GM18499 (cell line): Measurements from ENCODE around the gene LRP11.

ENCODE experiments used
- ATAC-seq: cut with Tn5 transposase; IDR thresholded peaks from one replicate; pipeline ENCODE4 v1.9.1; 2021; ENCODE audit warnings: moderate number of reproducible peaks; ENCODE audit not compliant: insufficient read depth, unreplicated experiment

LRP11 gene

DNA sequence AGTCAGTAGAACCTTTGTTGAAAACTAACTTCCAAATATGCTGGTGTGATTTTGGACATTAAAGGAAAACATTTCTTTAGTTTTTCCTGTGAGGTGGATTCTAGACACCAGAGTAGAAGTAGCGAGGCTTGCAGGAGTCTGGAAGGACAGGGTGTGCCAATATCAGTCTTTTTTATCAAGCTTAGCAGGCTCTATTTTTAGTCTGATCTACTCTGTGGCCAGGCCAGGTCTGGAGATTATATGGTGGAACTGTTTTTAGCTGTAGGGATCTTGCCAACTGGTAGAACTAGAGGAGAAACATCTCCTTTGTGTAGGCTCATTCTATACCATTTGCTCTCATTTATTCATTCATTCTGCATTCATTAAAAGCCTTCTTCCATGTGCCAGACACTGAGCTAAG lies 42.7 kb downstream of the LRP11 start:
- no peak for ATAC-seq

DNA sequence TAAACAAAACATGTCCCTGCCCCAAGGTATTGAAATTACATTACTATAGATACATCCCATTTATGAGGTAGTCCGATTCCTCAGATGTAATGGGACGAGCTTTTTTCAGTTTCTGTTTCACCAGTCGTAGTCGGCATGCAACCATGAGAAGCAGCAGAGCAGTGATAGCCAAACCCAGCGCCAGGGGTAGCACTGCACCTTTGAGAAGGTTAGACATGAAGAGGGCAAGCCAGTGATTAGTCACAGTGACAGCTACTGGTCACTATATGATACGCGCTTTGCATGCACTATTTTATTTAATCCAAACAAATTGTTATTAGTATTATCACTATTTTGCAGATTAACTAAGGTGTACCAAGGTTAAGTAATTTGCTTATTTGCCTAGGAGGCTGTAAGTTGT lies 43.7 kb downstream of the LRP11 start:
- no peak for ATAC-seq

DNA sequence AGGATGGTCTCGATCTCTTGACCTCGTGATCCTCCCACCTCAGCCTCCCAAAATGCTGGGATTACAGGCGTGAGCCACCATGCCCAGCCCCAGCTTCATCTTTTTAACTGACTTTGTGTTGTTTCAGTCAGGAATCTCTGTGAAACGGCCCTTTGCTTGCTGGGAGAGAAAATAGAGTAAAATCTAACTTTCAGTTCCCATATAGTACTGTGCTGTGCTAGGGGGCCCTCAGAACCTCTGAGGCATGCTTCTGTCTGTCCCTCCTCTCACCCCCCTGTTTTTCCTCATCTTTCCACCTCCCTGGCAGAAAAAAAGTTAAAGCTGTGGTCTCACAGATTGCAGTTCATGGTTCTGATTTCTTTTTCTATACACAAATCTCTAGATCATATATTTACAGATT lies 48.4 kb downstream of the LRP11 start:
- no peak for ATAC-seq

DNA sequence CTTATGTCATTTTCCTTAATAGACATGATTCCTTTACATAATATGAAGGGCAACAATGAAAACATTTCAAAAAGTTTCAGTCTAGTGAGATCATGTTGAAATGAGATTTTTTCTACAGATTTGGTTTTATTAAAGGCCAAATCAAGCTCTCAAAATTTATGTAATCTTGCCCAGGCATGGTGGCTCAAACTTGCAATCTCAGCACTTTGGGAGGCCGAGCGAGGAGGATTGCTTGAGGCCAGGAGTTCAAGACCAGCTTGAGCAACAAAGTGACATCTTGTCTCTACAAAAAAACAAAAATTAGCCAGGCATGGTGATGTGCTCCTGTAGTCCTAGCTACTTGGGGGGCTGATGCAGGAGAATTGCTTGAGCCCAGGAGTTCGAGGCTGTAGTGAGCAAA lies 50.8 kb downstream of the LRP11 start:
- no peak for ATAC-seq

DNA sequence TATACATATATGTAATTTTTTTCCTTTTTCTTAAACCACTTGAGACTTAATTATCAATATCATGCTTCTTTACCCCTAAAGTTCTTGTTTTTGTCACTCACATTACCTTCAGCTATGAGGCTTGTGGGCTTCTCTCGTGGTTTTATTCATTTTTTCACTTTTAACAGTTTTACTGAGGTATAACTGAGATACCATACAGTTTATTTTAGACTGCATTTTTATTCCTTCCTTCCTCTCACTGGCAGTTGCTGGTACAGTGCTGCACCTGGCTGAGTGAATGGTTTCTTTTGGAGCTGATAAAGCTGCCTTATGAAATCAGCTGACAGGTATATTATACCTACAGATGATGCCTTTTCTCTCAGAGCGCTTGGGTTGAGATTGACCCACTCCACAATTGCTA lies 54.4 kb downstream of the LRP11 start:
- no peak for ATAC-seq

GRCh38 chr6:149806127-149806526 lies 58.0 kb downstream of the LRP11 start:
- no peak for ATAC-seq

- ATAC-seq = no peak
Measured at GRCh38 chr6:149783551-149783950, 80.6 kb downstream of the LRP11 start.

DNA sequence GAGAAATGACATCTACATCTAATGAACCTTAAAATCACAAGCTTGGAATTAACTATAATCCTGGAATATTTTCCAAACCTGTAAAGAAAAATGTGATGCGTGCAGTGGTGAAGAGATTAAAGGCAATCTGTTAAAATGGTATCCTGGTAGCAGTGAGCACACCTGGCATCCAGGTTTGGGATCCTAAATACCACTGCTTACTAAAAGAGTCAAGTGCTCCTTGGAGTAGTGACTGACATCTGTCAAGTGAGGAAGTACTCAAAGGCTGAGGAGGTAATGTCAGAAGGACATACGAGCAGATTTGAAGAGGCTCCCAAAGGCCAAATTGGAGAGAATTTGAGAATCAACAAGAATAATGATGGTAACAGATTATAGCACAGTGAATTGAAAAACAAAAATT lies 81.8 kb downstream of the LRP11 start:
- no peak for ATAC-seq

DNA sequence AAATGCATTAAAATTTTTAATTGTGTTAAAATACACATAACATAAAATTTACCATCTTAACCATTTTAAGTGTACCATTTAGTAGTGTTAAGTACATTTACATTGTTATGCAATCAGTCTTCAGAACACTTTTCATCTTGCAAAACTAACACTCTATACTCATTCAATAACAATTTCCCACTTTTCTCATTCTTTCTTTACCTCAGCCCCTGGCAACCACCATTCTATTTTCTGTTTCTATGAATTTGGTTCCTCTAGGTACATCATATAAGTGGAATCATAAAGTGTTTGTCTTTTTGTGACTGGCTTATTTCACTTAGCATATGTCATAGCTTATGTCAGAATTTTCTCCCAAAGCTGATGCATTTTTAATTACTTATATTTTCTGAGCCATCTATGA lies 82.4 kb downstream of the LRP11 start:
- ATAC-seq = no peak

- no peak for ATAC-seq
Measured at GRCh38 chr6:149779644-149779963, 84.6 kb downstream of the LRP11 start.

GRCh38 chr6:149777624-149778023 lies 86.5 kb downstream of the LRP11 start:
- ATAC-seq = no peak

DNA sequence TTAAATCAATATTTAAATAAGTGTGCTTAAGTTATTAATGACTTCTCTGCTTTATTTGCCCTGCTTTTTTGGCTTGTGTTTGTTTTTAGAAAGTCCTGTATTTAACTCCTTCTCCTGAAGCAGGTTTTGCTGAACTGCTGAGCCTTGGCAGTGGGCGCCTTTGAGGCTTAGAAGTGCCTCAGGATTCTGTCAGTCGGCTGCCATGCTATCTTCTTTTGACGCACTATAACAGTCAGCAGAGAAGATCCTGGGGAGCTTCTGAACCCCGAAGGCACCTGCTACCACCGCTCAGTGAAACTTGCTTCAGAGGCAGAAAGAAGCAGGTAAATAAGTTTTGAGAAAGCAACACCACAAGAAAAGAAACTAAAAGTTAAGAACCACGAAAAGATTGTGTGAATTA lies 92.2 kb downstream of the LRP11 start:
- no peak for ATAC-seq

GRCh38 chr6:149771185-149771584 lies 93.0 kb downstream of the LRP11 start:
- no peak for ATAC-seq

GRCh38 chr6:149769676-149770075 lies 94.5 kb downstream of the LRP11 start:
- ATAC-seq = no peak
